Hematopoietic multipotent progenitor cell treated with erythropoietin and hydrocortisone succinate and interleukin-3 and kit ligand, for 15 days (in vitro differentiated cells): ENCODE results near the gene CLEC17A.
"Not testable (repeated sequence)": the region's sequence is repeated elsewhere in the genome, so short reads cannot be mapped to it uniquely, and the experiment has no call there.

Experiments
- DNase-seq: peaks from one replicate; pipeline ENCODE4 v3.0.0-alpha.2; 2015; ENCODE audit warnings: low spot score

The CLEC17A gene

GRCh38 chr19:14580623-14581237, 2.2 kb upstream of the CLEC17A start:
- DNase-seq = no peak

- DNase-seq = not testable (repeated sequence)
These were observed 1.5 kb downstream of the CLEC17A start for GRCh38 chr19:14584372-14584771.

- DNase-seq = not testable (repeated sequence)
These were observed 2.3 kb downstream of the CLEC17A start for GRCh38 chr19:14585187-14585586.

DNA sequence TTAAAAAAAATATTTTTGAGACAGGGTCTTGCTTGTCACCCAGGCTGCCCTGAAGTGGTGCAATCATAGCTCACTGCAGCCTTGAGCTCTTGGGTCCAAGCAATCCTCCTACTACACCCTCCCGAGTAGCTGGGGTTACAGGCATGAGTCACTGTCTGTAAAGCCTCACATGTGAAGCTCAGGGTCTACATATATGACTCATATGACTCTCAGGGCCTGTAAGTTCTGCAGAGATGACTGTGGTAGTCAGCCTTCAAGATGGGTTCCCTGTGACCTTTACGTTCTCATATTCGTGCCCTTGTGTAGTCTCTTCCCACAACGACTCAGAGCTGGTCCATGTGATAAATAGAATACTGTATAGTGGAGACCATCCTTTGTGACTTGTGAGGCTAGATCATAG, 6.5 kb downstream of the CLEC17A start:
- not testable (repeated sequence) for DNase-seq

DNA sequence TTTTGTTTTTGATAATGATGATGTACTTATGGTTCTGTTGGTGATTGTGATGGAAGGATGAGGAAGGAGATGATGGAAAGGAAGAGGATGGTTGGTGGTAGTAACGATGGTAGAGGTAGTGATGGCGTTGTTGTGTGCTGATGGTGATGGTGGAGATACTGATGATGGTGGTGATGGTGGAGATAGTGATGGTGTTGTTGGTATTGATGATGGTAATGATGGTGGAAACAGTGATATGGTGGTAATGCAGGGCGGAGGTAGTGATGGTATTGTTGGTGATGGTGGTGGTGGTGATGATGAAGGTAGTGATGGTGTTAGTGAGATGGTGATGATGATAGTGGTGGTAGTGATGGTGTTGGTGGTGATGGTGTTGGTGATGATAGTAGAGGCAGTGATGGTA, 12.7 kb downstream of the CLEC17A start:
- no peak for DNase-seq

- no peak for DNase-seq
These were observed 16.8 kb downstream of the CLEC17A start for GRCh38 chr19:14599548-14600147.

GRCh38 chr19:14603990-14604387, 21.1 kb downstream of the CLEC17A start:
- no peak for DNase-seq

DNA sequence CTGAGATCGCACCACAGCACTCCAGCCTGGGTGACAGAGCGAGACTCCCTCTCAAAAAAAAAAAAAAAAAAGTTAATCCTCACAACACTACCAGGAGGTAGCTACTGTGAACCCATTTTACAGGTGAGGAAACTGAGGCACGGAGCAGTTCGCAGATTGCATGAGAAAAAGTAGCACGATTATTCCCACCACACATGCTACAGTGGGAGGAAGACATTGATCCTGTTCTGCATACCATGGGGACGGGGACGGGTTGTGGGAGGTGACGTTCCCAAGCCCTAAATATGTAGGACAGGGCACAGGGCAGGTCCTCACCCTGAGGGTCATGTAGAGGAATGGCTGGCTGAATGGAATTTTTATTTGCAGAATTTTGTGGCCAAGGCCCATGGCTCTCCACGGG, 23.7 kb downstream of the CLEC17A start:
- DNase-seq = no peak

- DNase-seq = no peak
These were observed 28.2 kb downstream of the CLEC17A start for GRCh38 chr19:14611051-14611450.

- DNase-seq = not testable (repeated sequence)
These were observed 29.4 kb downstream of the CLEC17A start for GRCh38 chr19:14612242-14612641.

DNA sequence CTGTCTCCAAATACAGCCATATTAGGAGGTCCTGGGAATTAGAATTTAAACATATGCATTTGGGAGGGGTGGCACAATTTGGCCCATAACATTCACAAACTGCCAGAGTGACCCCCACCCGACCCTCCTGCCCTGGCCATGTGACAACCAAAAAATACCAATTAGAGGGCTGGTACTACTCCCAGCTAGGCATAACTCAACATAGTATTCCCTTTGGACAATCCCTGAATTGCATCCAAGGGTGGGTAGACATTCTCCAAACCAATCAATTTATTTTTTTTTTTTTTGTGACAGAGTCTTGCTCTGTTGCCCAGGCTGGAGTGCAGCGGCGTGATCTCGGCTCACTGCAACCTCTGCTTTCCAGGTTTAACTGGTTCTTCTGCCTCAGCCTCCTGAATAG, 29.8 kb downstream of the CLEC17A start:
- DNase-seq = no peak

DNA sequence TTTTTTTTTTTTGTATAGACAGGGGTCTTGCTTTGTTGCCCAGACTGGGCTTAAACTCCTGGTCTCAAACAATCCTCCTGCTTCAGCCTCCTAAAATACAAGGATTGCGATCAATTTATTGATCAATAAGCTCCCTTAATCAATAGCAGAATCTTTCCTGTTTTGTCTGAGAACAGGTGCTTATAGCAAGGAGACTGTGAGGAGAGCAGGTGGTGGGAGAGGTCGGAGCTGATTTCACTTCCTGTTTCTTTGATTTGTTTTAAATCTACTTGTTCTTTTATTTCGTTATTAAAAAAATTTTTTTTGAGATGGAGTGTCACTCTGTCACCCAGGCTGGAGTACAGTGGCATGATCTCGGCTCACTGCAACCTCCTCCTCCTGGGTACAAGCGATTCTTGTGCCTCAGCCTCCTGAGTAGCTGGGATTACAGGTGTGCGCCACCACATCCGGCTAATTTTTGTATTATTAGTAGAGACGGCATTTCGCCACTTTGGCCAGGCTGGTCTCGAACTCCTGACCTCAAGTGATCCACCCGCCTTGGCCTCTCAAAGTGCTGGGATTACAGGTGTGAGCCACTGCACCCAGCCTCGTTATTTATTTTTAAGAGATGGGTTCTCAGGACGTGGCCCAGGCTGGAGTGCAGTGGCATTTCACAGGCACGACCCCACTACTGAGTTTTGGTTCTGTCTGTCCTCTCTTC, 30.7 kb downstream of the CLEC17A start:
- DNase-seq = not testable (repeated sequence)

DNA sequence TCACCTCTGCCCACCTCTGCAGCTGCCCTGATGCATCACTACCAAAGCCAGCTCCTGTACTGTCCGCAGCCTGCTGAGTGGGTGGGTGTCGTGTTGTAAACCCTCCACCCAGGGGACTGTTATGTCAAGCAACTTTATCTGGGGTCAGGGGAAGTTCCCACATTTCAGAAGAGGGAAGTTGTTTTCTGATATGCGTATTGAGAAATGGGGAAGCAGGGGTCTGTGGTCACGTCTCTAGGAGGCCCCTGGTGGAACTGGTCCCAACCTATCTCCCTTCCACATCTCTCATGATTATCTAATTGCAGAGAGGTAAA, 31.2 kb downstream of the CLEC17A start:
- no peak for DNase-seq

- no peak for DNase-seq
These were observed 32.7 kb downstream of the CLEC17A start for GRCh38 chr19:14615623-14616022.

DNA sequence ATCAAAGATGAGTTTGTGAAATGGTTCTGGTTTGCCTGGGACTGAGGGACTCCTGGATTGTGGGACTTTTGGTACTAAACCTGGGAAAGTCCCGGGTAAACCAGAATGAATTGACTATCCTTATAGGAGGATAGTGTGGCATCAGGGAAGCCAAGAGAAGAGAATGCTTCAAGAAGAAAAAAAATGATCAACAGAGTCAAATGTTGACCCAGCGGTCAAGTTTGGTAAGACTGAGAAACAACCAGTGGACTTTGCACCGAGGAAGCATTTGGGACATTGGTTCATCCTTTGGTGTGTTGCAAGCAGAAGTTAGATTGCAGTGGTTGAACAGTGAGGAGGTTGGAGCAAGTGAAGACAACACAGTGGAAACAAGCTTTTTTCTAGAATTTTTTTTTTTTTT, 33.5 kb downstream of the CLEC17A start:
- DNase-seq = no peak

- no peak for DNase-seq
These were observed 36.5 kb downstream of the CLEC17A start for GRCh38 chr19:14619404-14619803.

GRCh38 chr19:14624491-14624890, 41.6 kb downstream of the CLEC17A start:
- DNase-seq = not testable (repeated sequence)

- DNase-seq = no peak
These were observed 46.7 kb downstream of the CLEC17A start for GRCh38 chr19:14629557-14629956.

DNA sequence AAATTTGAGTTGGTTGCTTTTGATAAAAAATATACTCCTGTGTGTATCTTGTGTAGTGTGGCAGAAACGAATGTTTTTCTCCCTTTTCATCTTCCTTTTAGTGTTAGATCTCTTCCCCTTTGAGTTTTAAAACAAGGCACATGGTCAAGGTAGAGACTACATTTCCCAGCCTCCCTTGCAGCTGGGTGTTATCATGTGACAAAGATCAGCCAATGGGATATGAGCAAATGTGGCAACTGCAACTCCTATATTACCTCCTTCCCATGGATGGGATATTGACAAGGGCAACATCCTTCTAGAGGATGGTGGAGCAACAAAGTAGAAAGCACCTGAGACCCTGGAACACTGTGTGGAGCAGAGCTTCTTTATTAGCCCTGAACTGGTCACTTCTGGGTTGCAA, 49.4 kb downstream of the CLEC17A start:
- DNase-seq = peak; percentile 12

GRCh38 chr19:14639536-14640277, 56.8 kb downstream of the CLEC17A start:
- no peak for DNase-seq

DNA sequence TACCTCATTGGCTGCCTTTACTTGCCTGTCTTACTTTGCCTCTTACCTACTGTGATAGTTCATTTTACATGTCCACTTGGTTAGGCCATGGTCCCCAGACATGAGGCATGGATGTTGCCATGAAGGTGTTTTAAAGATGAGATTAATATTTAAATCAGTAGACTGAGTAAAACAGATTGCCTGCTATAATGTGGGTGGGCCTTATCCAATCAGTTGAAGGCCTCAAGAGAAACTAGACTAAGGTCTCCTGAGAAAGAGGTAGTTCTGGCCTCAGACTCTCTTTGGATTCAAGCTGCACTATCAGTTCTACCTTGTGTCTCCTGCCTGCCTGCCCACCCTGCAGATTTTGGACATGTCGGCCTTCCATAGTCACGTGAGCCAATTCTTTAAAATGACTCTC, 65.6 kb downstream of the CLEC17A start:
- no peak for DNase-seq

DNA sequence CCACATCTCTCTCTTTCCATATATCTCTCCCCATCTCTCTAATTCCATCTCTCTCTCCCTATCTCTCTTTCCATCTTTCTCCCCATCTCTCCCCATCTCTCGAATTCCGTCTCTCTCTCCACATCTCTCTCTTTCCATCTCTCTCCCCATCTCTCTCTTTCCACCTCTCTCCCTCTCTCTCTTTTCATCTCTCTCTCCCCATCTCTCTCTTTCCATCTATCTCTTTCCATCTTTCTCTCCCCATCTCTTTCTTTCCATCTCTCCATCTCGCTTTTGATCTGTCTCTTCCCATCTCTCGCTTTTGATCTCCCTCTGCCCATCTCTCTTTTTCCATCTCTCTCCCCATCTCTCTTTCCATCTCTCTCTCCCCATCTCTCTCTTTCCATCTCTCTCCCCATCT, 66.1 kb downstream of the CLEC17A start:
- DNase-seq = no peak

- DNase-seq = no peak
These were observed 67.3 kb downstream of the CLEC17A start for GRCh38 chr19:14650161-14650560.
